ENCODE results near the gene MAGI1.

Gene MAGI1

GRCh38 chr3:65785065-65785645 lies 253.6 kb downstream of the MAGI1 start:
- in situ Hi-C loops (cut with MboI; ENCODE audit: low sequenced_read_pairs, unreplicated experiment), result loop anchor here (10.0 to 25.0 kb wide), 2 partner anchors 120 to 352 kb away; no protein-coding TSS in a partner anchor

DNA sequence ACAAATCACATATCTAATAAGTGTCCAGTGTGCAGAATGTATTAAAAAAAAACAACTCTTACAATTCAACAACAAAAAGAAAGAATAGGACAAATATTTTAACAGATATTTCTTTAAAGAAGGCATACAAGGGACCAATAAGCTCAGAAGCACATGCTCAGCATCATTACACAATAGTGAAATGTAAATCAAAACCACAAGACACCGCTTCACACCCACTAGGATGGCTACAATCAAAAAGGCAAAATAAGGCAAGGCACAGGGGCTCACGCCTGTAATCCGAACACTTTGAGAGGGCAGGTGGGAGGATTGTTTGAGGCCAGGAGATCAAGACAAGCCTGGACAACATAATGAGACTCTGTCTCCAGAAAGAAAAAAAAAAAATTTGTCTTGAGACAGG lies 255.6 kb downstream of the MAGI1 start:
- no peak for TF ChIP-seq CTCF (IDR thresholded peaks at IDR 0.05; ENCODE audit: borderline replicate concordance, control extremely low read depth, extremely low read depth, insufficient read depth, missing control alignments)
- in situ Hi-C loops (cut with MboI; ENCODE audit: low sequenced_read_pairs, unreplicated experiment), result loop anchor here (10.0 to 25.0 kb wide), 2 partner anchors 122 to 354 kb away; no protein-coding TSS in a partner anchor
- no peak for DNase-seq (ENCODE audit: low spot score)

More at GRCh38 chr3:65785065-65785645, 253.6 kb downstream of the MAGI1 start:
- peak; percentile 54 for DNase-seq (ENCODE audit: low spot score)
- TF ChIP-seq CTCF (IDR thresholded peaks at IDR 0.05; ENCODE audit: borderline replicate concordance, control extremely low read depth, extremely low read depth, insufficient read depth, missing control alignments), result peak; percentile 51

GRCh38 chr3:65781594-65781993 lies 257.1 kb downstream of the MAGI1 start:
- no peak for TF ChIP-seq CTCF (IDR thresholded peaks at IDR 0.05; ENCODE audit: borderline replicate concordance, control extremely low read depth, extremely low read depth, insufficient read depth, missing control alignments)
- no peak for DNase-seq (ENCODE audit: low spot score)
- in situ Hi-C loops (cut with MboI; ENCODE audit: low sequenced_read_pairs, unreplicated experiment), result loop anchor here (10.0 to 25.0 kb wide), 2 partner anchors 123 to 356 kb away; no protein-coding TSS in a partner anchor

GRCh38 chr3:65779390-65779789 lies 259.3 kb downstream of the MAGI1 start:
- DNase-seq (ENCODE audit: low spot score), result no peak
- in situ Hi-C loops (cut with MboI; ENCODE audit: low sequenced_read_pairs, unreplicated experiment), result loop anchor here (25.0 kb wide), 1 partner anchor 358 kb away; no protein-coding TSS in a partner anchor
- no peak for TF ChIP-seq CTCF (IDR thresholded peaks at IDR 0.05; ENCODE audit: borderline replicate concordance, control extremely low read depth, extremely low read depth, insufficient read depth, missing control alignments)

- in situ Hi-C loops (cut with MboI; ENCODE audit: low sequenced_read_pairs, unreplicated experiment), result loop anchor here (25.0 kb wide), 1 partner anchor 358 kb away; no protein-coding TSS in a partner anchor
- no peak for TF ChIP-seq CTCF (IDR thresholded peaks at IDR 0.05; ENCODE audit: borderline replicate concordance, control extremely low read depth, extremely low read depth, insufficient read depth, missing control alignments)
- DNase-seq (ENCODE audit: low spot score), result no peak
Observed at GRCh38 chr3:65778968-65779367, 259.8 kb downstream of the MAGI1 start.

GRCh38 chr3:65777050-65777449 lies 261.7 kb downstream of the MAGI1 start:
- in situ Hi-C loops (cut with MboI; ENCODE audit: low sequenced_read_pairs, unreplicated experiment), result loop anchor here (25.0 kb wide), 1 partner anchor 360 kb away; no protein-coding TSS in a partner anchor
- DNase-seq (ENCODE audit: low spot score), result no peak
- no peak for TF ChIP-seq CTCF (IDR thresholded peaks at IDR 0.05; ENCODE audit: borderline replicate concordance, control extremely low read depth, extremely low read depth, insufficient read depth, missing control alignments)

All from GM13976 (cell line).